ENCODE data around the gene POLR1E.

DNA sequence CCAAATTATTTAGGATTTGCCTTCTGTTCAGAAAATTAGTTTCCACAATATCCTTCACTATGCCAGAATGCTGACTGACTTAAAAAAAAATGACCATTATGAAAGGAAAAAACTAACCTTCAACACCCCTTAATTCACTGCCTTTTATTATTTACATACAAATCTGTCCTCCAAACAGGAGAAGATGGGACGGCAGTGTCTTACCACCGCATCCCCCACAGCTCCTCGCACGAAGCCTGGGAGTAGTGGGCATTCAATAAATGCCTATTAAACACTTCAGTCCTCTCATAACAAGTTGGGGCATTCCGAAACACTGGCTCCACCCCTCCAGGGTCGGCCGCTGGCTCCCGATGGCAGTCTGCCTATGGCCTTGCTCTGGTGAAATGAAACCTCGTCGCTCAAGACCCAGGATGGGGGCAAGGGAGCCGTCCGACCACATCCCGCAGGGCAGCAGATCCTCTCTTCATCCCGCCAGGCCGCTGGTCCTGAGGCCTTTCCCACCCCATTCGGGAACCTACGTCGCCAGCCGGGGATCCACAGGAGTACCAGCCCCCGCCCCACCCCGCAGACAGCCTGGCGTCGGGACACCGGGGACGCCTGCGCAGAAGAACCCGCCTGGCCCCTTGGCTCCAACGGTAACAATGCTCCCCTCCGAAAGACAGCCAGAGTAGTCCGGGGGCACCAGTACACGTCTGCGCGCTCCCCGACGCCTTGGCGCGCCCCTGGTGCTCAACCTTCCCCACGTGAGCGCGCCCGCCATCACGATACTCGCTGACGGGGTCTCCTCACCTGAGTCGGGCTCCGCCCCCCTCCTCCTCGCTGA, 21.1 kb upstream of the POLR1E start:
- no peak; the same call in none of the 2 replicates for TF ChIP-seq POLR2AphosphoS5 (IDR thresholded peaks at IDR 0.05; ENCODE audit: borderline replicate concordance, low read depth, low read length)
- TF ChIP-seq EZH2 (IDR thresholded peaks at IDR 0.05), result no peak

Measured in SK-N-MC (cell line).